AG10803 (cell line): ENCODE results near the gene MRPL24.
A peak's percentile ranks its signal among the peaks of the same experiment; 100 is the strongest.

Source experiments
- DNase-seq: peaks from one replicate; pipeline ENCODE4 v3.0.0; 2010; ENCODE audit warnings: low read depth
- H3K4me3 ChIP-seq: 2 replicates; pipeline ENCODE4 v1.5.1; 2011; ENCODE audit warnings: mild to moderate bottlenecking, low read length, control low read depth
- CTCF ChIP-seq: conservative IDR thresholded peaks from 2 replicates; pipeline ENCODE4 v1.5.1; 2011; ENCODE audit warnings: mild to moderate bottlenecking, low read length, control low read depth, inconsistent platforms

MRPL24 gene

DNA sequence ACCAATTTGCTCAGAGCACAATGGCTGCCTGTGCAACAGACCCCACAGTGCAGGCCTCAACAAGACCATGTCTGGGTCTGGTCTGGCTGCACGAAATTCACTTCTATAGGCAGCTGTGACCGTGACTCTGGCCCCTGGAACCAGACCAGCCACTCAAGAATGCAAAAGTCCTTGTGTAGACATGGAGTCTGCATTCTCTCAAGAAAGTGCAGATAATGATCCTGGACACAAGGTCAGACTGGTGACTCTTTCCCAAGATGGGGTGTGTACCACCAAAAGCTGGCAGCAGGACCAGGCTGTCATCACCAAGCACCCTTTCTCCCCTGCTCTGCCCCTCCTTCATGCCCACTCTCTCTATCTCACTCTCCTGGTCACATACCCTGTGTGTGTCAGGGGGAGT is 19.8 kb downstream of the MRPL24 start:
- no peak for DNase-seq
- no peak overlapping the region for H3K4me3 ChIP-seq
- TF ChIP-seq CTCF, result no peak

DNA sequence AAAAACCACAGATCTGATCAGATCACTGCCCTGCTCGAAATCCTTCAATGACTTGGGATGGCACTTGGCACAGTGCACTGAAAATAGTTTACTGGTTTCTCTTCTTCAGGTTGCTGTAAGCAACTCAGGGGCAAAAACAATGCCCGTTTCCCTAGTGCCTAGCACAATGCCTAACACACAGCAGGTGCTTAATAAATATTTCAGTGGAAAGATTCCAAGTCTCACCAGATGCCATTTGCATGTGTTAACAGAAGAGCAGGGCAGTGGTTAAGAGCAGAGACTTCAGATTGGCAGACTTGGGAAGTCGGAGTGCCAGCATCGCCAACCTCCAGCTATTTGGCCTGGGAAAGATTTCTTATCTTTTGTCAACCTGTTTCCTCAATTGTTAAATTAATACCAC is 23.5 kb downstream of the MRPL24 start:
- DNase-seq, result no peak
- TF ChIP-seq CTCF, result no peak
- H3K4me3 ChIP-seq, result no peak overlapping the region

GRCh38 chr1:156714830-156715229 is 26.1 kb downstream of the MRPL24 start:
- no peak for TF ChIP-seq CTCF
- H3K4me3 ChIP-seq, result no peak overlapping the region

GRCh38 chr1:156712626-156713025 is 28.3 kb downstream of the MRPL24 start:
- no peak for TF ChIP-seq CTCF
- H3K4me3 ChIP-seq, result no peak overlapping the region
- DNase-seq, result peak; percentile 48

More at GRCh38 chr1:156714830-156715229, 26.1 kb downstream of the MRPL24 start:
- DNase-seq, result no peak

GRCh38 chr1:156711011-156711817 is 29.7 kb downstream of the MRPL24 start:
- H3K4me3 ChIP-seq, result no peak overlapping the region
- no peak for TF ChIP-seq CTCF
- no peak for DNase-seq

DNA sequence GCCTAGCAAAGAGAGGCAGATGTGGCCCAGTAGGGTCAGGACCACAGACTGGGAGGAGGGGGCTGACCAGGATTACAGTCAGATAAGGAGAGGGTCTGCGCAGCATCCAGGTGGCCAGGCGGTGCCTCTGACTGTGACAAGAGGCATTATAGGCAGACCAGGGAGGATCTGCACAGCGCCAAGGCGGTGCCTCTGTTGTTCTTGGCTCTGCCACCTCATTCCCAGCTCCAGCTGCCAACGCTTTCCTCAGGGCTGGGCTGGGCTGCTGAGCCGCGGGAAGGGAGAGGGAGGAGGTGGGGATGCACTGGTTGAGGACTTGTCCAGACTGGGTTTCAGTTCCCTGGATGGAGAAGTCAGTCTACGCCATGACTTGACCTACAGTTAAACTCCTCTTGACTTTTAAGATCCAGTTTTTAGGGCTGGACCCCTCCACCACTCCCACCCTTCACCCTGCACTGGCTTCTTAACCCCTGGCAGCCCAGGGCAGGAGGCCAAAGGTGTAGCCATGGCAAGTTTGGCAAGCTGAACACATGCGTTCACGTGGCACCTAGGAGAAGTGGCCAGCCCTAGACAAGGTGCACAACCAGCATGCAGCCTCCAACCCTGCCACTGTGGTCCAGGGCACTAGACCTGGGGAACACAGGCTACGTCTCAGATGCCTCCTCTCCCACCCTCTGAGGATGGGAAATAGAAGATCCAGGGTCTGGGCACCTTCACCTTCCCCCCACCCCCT is 31.0 kb downstream of the MRPL24 start:
- H3K4me3 ChIP-seq, result no peak overlapping the region
- DNase-seq, result peak; percentile 80
- no peak for TF ChIP-seq CTCF

GRCh38 chr1:156709031-156709430 is 31.9 kb downstream of the MRPL24 start:
- no peak overlapping the region for H3K4me3 ChIP-seq
- DNase-seq, result no peak
- no peak for TF ChIP-seq CTCF
